Stimulated activated CD8-positive, alpha-beta memory T cell treated with anti-CD3 and anti-CD28 coated beads, Interleukin-12 subunit alpha, Interleukin-12 subunit beta, amount 100 ng/mL, for 24 hours (primary cell): ENCODE results near the gene NAT9.
A peak's percentile ranks its signal among the peaks of the same experiment; 100 is the strongest.

ENCODE experiments used
- DNase-seq: peaks from one replicate; pipeline ENCODE4 v3.0.0-alpha.2; 2020; ENCODE audit errors: extremely low read depth

NAT9 gene

GRCh38 chr17:74744714-74745547, 31.2 kb downstream of the NAT9 start:
- no peak for DNase-seq

DNA sequence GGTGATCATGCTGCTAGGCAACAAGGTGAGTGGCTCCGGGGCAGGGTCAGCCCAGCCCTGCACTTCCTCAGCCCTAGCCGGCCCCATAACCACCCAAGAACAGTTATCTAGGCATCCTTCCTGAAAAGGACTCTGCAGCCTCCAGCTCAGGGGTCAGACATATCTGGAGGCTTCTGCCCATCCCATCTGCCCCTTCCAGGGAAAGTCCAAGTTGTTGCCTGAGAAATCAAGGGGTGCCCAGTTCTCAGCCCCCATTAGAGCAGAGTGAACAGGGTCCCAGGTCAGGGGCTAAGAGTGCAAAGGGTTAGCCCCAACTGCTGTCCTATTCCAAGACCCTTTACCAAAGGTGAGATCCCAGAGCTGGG, 31.8 kb downstream of the NAT9 start:
- DNase-seq: no peak

- DNase-seq: no peak
These were observed 32.4 kb downstream of the NAT9 start for GRCh38 chr17:74743755-74744154.

GRCh38 chr17:74742978-74743545, 33.1 kb downstream of the NAT9 start:
- no peak for DNase-seq

- DNase-seq: no peak
These were observed 34.0 kb downstream of the NAT9 start for GRCh38 chr17:74742153-74742515.

GRCh38 chr17:74740641-74741387, 35.3 kb downstream of the NAT9 start:
- no peak for DNase-seq

DNA sequence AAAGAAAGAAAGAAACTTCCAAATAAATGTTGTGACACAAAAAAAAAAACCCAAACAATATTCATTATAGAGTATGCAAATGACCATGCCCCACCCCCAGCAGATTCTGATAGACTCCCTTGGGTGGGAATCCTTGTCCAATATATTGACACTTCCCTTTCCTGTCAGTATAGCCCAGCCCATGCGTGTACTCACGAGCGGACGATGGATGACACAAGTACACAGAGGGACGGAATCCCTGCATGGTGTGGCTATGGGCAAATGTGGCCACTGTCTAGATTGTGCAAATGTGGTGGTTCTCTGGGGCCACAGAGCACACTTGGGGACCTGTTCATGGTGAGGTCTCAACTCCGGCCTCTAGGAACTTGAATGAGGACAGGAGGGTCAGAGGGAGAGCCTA, 36.0 kb downstream of the NAT9 start:
- DNase-seq: no peak

DNA sequence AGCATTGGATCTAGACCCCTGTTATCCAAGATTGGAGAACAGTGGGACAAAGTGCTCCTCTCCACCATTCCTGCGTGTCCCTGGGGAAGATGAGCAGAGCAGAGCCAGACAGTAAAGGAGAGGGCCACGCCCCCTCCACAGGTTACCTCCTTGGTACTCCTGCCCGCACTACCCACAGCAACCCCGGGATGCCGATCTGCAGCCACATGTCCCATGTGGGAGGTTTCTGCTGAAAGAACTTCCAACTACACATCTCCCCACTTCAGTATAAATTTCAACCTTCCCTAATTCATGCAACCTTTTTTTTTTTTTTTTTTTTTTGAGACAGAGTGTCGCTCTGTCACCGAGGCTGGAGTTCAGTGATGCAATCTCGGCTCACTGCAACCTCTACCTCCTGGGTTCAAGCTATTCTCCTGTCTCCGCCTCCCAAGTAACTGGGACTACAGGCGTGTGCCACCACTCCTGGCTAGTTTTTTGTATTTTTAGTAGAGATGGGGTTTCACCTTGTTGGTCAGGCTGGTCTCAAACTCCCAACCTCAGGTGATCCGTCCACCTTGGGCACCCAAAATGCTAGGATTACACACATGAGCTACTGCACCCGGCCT, 36.8 kb downstream of the NAT9 start:
- no peak for DNase-seq

DNA sequence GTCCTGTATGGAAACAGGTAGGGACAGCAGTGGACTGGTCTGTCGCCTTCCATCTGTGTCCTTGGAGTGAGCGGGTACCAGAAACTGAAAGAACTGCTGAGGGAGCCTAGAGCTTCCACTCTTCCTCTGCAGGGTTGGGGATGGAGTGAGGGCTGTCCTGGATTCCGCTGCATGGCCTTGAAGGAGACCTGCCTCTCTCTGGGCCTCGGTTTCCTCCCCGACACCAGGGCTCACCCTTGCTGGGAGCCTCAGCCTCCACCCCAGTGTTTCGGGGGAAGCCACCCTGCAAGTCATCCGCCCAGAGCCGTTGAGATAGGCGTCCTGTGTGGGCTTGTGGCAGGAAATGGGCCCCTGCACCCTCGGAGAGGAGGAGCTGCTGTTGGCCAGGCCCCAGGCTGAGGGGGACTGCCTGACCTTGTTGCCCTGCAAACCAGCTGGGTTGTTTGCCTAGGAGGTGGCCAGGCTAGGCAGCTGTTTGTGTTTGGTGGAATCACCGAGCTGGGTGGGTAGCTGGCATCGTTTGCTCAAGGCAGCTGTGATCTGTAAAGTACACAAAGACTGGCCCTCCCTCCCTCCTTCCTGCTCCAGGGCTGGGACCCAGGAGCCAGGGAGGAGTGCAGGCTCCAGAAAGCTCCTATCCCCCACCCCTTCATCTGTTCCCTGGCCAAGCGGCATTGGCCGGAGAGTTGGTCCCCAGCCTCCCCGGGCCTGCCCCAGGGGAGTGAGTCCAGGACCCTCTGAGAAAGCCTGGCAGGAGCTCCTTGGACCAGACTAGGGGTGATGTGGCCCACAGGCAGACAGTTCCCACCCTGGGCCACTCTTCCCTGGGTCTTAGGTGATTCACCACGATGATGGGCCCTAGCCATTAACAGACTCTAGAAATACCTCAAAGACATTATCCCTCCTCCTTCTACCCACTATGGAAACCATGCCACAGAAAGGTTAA, 37.8 kb downstream of the NAT9 start:
- peak; percentile 48 for DNase-seq

DNA sequence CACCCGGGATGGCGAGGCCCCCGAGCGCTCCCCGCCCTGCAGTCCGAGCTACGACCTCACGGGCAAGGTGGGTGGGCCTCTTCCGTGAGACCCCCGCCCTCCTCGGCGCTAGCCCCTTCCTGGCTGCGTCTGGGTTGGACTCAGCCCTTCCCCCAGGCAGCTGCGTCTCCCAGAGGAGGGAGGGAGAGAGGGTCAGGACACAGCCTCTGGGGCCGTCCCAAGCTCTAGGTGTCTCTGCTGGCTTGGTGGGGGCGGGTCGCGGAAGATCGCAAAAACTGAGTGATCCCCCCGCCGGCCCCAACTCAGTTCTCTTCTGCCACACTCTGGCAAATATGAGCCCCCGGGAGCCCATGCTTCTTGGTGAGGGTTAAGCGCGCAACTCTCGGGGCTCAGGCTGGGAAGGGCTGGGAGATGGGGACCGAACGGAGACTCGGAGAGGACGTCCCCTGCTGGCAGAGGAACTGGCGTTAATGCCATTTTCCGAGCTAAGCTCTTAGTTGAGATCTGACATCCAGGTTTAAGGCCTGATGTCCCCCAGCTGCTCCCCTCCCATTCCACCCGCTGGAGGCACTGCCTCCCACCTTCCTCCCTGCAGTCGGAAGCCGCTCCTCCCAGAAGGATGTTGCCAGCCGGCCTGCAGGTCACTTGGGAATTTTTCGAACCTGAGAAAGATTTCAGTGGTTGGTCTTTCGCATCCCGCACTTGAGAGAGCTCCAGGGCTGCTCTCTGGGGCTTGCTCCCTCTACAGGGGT, 38.7 kb downstream of the NAT9 start:
- DNase-seq: no peak

DNA sequence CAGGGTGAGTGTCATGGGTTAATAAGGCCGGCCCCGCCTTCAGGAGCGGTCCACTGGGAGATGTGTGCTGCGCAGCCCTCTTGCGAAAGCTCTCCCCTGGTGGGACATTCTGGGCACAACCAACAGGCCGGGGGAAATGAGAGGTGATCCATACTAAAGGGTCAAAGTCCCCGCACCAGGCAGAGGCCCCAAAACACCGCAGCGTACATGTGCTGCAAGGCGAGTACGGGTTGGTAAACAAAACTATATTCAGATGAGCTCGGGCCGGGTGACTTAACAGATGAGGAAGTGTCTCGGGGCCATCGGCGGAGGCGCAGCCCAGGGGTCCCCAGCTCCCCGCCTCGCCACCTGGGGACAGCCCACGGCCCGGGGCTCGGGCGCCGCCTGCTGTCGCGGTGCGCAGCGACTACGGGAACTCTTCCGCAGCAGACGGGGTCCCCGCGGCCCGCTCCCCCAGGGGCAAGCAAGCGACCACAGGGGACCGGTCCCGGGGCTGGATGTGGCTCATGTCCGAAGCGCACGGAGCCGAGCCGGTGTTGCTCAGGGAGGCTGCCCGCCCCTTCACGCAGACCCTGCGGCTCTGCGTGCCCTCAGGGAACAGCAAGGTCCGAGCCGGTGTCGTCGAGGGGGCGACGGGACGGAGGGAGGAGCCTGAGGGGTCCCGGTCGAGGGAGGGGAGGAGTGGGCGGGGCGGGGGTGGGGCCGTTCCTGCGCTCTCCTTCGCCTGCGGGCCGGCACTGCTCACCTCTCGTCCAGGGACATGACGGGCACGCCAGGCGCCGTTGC, 39.4 kb downstream of the NAT9 start, which contains the start of gene RAB37:
Gene RAB37 (plus strand): TSS at position 744 of the 786 bp plus-strand sequence. CDS start 17 bp downstream, at position 761.
- no peak for DNase-seq

DNA sequence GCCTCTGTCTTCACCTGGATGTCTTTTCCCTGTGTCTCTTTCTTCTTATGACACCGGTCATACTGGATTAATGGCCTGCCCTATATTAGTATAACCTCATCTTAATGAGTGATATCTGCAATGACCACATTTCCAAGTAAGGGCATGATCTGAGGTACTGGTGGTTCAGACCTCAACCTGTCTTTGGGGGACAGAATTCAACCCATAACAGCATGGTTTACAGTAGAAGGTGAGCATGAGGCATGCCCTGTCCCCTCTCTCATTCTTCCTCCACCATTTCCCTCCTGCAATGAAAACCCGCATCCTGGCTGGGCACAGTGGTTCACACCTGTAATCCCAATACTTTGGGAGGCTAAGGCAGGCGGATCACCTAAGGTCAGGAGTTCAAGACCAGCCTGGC, 41.9 kb downstream of the NAT9 start:
- no peak for DNase-seq

- DNase-seq: no peak
These were observed 42.6 kb downstream of the NAT9 start for GRCh38 chr17:74733365-74734122.

DNA sequence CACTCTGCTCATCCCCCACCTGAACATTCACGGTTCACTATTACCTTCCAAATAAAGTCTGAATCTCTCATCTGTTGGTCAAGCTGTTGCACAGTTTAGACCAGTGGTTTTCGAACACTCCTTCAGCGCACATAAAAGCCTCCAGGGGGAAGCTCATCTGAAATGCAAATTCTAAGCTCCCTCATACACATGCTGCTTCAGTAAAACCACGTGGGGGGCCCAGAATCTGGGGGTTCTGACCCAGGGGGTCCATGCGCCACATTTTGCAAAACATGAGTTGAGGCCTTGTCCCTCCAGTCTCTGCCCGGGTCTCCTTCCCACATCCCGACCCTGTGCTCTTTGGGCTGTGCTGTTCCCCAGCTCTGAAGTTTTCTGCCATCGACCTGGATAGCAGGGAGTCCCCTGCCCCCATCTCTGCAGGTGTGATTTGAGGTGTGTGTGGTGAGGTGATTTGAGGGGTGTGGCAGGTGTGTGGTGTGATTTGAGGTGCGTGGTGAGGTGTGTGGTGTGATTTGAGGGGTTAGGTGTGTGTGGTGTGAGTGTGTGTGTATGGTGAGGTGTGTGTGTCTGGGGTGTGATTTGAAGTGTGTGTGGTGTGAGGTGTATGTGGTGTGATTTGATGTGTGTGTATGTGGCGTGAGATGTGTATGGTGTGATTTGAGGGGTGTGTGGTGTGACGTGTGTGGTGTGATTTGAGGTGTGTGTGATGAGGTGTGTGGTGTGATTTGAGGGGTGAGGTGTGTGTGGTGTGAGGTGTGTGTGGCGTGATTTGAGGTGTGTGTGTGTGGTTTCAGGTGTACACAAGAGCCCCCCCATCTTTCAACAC, 43.9 kb downstream of the NAT9 start:
- no peak for DNase-seq

GRCh38 chr17:74731347-74731605, 44.9 kb downstream of the NAT9 start:
- DNase-seq: no peak

DNA sequence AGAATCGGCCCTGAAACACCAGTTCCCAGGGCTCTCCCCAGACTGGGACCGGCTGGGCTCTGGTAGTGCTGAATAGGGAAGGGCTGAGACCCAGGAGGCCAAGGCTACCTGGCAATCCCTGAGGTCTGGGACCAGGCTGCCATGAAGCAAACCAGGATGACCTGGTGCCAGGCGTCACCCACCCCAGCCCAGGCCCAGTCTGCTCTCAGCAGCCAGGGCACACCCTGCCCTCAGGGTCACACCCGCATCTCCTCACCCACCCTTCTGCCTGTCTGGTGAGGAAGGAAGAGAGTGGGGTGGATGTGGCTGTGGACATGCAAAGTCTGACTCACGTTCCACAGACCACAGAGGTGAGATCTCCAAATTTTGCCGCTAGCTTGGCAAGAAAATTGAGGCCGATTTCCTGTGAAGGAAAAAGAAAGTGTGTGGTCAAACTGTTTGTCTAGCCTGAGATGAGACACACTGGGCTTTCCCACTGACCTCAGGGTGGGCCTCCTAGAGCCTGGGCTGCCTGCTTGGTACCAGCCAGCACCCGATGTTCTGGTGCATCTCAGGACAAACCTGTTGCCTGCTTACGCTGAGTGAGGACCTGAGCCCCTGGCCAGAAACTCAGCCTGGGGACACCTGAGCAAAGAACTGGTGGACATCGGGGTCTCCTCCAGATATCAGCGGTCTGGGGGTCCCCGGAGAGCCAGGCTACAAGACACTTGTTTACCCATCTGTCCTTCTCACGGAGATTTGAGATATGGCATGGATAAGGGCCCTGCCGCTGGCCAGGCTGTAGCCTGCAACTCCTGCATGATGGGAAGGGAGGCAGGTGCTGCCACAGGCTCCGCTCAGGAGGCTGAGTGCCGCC, 45.4 kb downstream of the NAT9 start:
- no peak for DNase-seq

- no peak for DNase-seq
These were observed 46.3 kb downstream of the NAT9 start for GRCh38 chr17:74729866-74730265.
